ENCODE results near the gene NHSL2. TPM values are rescaled to one million over a fixed set of nuclear protein-coding genes. Genes with fewer than 3 reads are reported as not detected.
"Not testable (repeated sequence)": the region's sequence is repeated elsewhere in the genome, so short reads cannot be mapped to it uniquely, and the experiment has no call there.

Gene NHSL2
- polyA plus RNA-seq, 4 donors, result under 0.01 to 2.9 (median 1.5) TPM; not detected in 1

DNA sequence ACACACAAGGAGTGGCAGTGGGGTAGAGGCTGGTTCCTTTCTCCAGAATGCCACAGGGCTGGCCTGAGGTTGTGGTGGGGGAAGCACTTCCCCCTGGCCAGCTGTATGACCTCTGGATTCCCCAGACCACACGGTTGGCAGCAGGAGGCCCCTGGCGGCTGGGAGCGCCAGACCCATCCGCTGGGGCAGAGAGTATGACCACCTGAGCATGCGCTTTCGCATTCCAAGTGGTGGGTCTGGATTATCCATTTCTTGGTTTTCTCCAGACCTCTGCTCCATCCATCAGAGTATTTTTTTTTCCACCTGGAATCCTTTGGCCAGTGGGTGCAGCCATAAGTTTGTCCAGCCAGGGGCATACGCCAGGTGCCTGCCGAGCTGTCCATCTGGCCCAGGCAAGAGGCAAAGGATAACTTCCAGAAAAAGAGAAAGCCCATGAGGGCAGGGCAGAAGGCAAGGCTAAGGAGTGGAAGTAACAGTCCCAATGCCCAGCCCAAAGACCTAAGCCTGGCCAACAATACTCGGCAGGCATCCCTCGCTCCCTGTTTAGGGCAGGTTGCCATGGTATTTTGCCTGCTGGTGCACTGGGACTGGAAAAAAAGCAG is 39.3 kb downstream of the NHSL2 start:
- no peak overlapping the region for H3K27ac ChIP-seq (ENCODE audit: low read depth in 1 of 3, low read length in 2 of 3)
- H3K9me3 ChIP-seq (ENCODE audit: control insufficient read depth in 2 of 2, insufficient read depth in 1 of 2, low read depth in 1 of 2, low read length in 1 of 2), result no peaks in the 10 kb centered on the region
- H3K27me3 ChIP-seq (ENCODE audit: control insufficient read depth in 3 of 3, insufficient read depth in 3 of 3, low read length in 3 of 3), result no peaks in the 10 kb centered on the region
- no peaks in the 10 kb centered on the region for H3K4me1 ChIP-seq (ENCODE audit: control insufficient read depth in 3 of 3, insufficient read depth in 2 of 3, low read depth in 1 of 3, low read length in 2 of 3)
- no peak overlapping the region for H3K4me3 ChIP-seq (ENCODE audit: low read depth in 1 of 3, low read length in 3 of 3)
- H3K36me3 ChIP-seq (ENCODE audit: control insufficient read depth in 3 of 3, insufficient read depth in 2 of 3, low read depth in 1 of 3, low read length in 3 of 3), result no peaks in the 10 kb centered on the region
- FAIRE-seq (no peak), DNase-seq (no peak)
- 77 to 90% (median 86%) methylated on average over 8 to 10 of the region's 10 CpGs for WGBS, 3 donors

DNA sequence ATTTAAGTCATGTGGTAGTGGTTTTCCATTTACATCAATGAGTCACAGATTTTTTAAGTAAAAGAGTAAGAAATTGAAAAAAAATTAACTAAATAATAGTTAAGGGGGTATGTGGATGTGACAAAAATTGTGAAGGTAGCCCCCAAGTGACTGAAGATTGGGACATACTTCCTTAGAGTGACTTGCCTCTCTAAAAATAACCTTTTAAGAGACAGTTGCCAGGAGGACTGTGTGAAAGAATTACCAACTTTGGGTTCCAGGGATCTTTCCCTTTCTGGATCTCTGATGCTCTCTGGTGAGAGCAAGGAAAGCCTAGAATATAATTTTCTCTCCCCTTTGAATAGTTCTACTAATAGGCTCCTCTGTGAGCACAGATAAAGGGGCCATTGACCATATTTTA is 42.7 kb downstream of the NHSL2 start:
- no peaks in the 10 kb centered on the region for H3K9me3 ChIP-seq (ENCODE audit: control insufficient read depth in 2 of 2, insufficient read depth in 1 of 2, low read depth in 1 of 2, low read length in 1 of 2)
- H3K27me3 ChIP-seq (ENCODE audit: control insufficient read depth in 3 of 3, insufficient read depth in 3 of 3, low read length in 3 of 3), result no peaks in the 10 kb centered on the region
- no peaks in the 10 kb centered on the region for H3K36me3 ChIP-seq (ENCODE audit: control insufficient read depth in 3 of 3, insufficient read depth in 2 of 3, low read depth in 1 of 3, low read length in 3 of 3)
- no peak overlapping the region for H3K27ac ChIP-seq (ENCODE audit: low read depth in 1 of 3, low read length in 2 of 3)
- no peak for DNase-seq
- H3K4me1 ChIP-seq (ENCODE audit: control insufficient read depth in 3 of 3, insufficient read depth in 2 of 3, low read depth in 1 of 3, low read length in 2 of 3), result no peaks in the 10 kb centered on the region
- no peak overlapping the region for H3K4me3 ChIP-seq (ENCODE audit: low read depth in 1 of 3, low read length in 3 of 3)
- no peak for FAIRE-seq

DNA sequence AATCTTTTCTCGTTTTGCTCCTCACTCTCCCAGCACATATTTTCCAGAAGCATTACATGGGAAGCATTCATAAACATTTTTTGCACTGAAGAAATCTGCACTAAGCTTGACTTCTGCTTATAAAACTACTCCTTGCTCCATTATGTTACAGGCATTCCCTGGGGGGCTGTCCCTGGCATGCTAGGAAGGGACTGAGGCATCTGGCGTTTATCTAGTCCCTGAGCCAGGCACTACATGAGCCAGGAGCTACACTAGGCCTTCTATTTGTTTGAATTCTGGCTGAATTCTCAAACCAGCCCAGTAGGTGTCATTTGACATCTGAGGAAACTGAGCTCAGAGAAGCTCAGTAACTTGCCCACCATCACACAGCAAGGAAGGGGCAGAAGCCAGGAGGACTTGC is 43.3 kb downstream of the NHSL2 start:
- H3K4me3 ChIP-seq (ENCODE audit: low read depth in 1 of 3, low read length in 3 of 3), result no peak overlapping the region
- FAIRE-seq (no peak), DNase-seq (no peak)
- WGBS, 3 donors, result 59 to 74% (median 69%) methylated on average over 2 of the region's 2 CpGs
- H3K36me3 ChIP-seq (ENCODE audit: control insufficient read depth in 3 of 3, insufficient read depth in 2 of 3, low read depth in 1 of 3, low read length in 3 of 3), result no peaks in the 10 kb centered on the region
- H3K27ac ChIP-seq (ENCODE audit: low read depth in 1 of 3, low read length in 2 of 3), result no peak overlapping the region
- H3K27me3 ChIP-seq (ENCODE audit: control insufficient read depth in 3 of 3, insufficient read depth in 3 of 3, low read length in 3 of 3), result no peaks in the 10 kb centered on the region
- H3K9me3 ChIP-seq (ENCODE audit: control insufficient read depth in 2 of 2, insufficient read depth in 1 of 2, low read depth in 1 of 2, low read length in 1 of 2), result no peaks in the 10 kb centered on the region
- no peaks in the 10 kb centered on the region for H3K4me1 ChIP-seq (ENCODE audit: control insufficient read depth in 3 of 3, insufficient read depth in 2 of 3, low read depth in 1 of 3, low read length in 2 of 3)

DNA sequence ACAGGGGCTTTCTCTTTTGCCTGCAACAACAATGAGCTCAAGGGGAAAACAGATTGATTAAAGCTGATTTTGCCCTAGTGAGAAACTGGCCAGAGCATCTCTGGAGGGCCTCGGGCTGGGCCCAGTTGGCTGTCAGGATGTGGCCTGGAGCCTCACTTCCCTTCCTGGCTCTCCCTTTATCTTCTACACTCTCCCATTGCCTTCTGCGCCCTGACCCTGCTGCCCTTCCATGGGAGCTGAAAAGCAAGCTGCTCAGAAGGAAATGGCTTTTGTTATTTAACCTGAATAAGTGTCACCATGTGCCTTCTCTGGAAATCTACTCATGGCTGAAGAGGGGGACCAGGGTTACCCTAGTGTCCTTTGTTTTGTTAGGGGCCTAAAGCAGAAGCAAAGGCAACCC is 43.8 kb downstream of the NHSL2 start:
- no peak for FAIRE-seq
- WGBS, 3 donors, result 48 to 76% (median 63%) methylated on average over 2 of the region's 2 CpGs

DNA sequence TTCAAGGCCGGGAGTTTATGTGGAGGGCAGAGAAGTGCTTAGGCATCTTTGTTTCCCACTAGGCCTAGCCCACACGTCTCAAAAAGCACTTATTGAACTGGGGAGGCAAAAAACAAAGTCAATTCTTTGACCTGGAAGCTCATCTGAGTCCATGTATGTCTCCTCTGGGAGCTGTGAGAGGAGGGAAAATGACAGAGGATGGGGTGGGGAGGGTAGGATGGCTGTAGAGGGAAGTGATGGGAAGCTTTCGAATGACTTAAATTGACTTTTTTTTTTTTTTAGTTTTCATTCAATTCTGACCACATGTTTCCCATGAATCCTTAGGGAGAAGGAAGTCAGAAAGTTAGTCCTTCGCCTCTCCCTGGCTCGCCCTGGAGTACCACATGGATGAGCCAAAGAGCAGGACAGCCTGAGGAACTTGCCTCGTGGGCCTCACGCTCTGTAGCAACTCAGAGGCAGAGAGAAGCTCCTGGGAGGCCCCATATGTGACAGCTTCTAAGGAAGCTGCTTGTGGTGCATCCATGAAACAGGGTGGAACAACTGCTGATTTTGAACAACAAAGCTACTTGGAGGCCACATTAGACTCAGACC is 45.0 kb downstream of the NHSL2 start:
- WGBS, 3 donors, result 74 to 83% (median 76%) methylated on average over 7 of the region's 7 CpGs
- H3K4me3 ChIP-seq (ENCODE audit: low read depth in 1 of 3, low read length in 3 of 3), result no peak overlapping the region
- DNase-seq, result no peak
- H3K27ac ChIP-seq (ENCODE audit: low read depth in 1 of 3, low read length in 2 of 3), result no peak overlapping the region
- FAIRE-seq, result no peak
- H3K27me3 ChIP-seq (ENCODE audit: control insufficient read depth in 3 of 3, insufficient read depth in 3 of 3, low read length in 3 of 3), result no peaks in the 10 kb centered on the region
- no peaks in the 10 kb centered on the region for H3K4me1 ChIP-seq (ENCODE audit: control insufficient read depth in 3 of 3, insufficient read depth in 2 of 3, low read depth in 1 of 3, low read length in 2 of 3)
- H3K9me3 ChIP-seq (ENCODE audit: control insufficient read depth in 2 of 2, insufficient read depth in 1 of 2, low read depth in 1 of 2, low read length in 1 of 2), result no peaks in the 10 kb centered on the region
- no peaks in the 10 kb centered on the region for H3K36me3 ChIP-seq (ENCODE audit: control insufficient read depth in 3 of 3, insufficient read depth in 2 of 3, low read depth in 1 of 3, low read length in 3 of 3)

More for the DNA sequence above, 43.8 kb downstream of the NHSL2 start:
- H3K4me1 ChIP-seq (ENCODE audit: control insufficient read depth in 3 of 3, insufficient read depth in 2 of 3, low read depth in 1 of 3, low read length in 2 of 3), result no peaks in the 10 kb centered on the region
- H3K27ac ChIP-seq (ENCODE audit: low read depth in 1 of 3, low read length in 2 of 3), result no peak overlapping the region
- no peak overlapping the region for H3K4me3 ChIP-seq (ENCODE audit: low read depth in 1 of 3, low read length in 3 of 3)
- H3K27me3 ChIP-seq (ENCODE audit: control insufficient read depth in 3 of 3, insufficient read depth in 3 of 3, low read length in 3 of 3), result no peaks in the 10 kb centered on the region
- no peak for DNase-seq
- no peaks in the 10 kb centered on the region for H3K9me3 ChIP-seq (ENCODE audit: control insufficient read depth in 2 of 2, insufficient read depth in 1 of 2, low read depth in 1 of 2, low read length in 1 of 2)
- H3K36me3 ChIP-seq (ENCODE audit: control insufficient read depth in 3 of 3, insufficient read depth in 2 of 3, low read depth in 1 of 3, low read length in 3 of 3), result no peaks in the 10 kb centered on the region

DNA sequence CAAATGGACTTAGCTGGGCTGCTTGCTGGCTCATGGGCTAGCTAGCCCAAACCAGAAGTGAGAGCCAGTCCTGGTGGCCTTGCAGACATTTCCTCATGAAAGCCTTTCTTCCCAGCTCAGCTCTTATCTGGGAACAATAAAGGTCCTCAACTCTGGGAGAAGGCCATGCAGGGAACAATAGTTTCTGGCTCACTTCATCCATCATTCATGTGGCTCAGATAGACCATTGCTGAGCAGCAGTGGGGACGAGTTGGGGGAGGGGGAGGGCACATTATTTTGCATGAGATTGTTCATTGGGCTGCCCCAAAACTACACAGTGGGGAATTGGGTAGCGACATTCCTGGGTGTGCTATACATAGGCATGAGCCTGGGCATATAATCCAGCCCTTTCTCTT is 47.6 kb downstream of the NHSL2 start:
- H3K27ac ChIP-seq (ENCODE audit: low read depth in 1 of 3, low read length in 2 of 3), result no peak overlapping the region
- no peaks in the 10 kb centered on the region for H3K36me3 ChIP-seq (ENCODE audit: control insufficient read depth in 3 of 3, insufficient read depth in 2 of 3, low read depth in 1 of 3, low read length in 3 of 3)
- no peak for DNase-seq
- no peaks in the 10 kb centered on the region for H3K27me3 ChIP-seq (ENCODE audit: control insufficient read depth in 3 of 3, insufficient read depth in 3 of 3, low read length in 3 of 3)
- H3K9me3 ChIP-seq (ENCODE audit: control insufficient read depth in 2 of 2, insufficient read depth in 1 of 2, low read depth in 1 of 2, low read length in 1 of 2), result no peaks in the 10 kb centered on the region
- WGBS, 3 donors, result 47 to 65% (median 59%) methylated on average over 2 of the region's 2 CpGs
- FAIRE-seq, result no peak
- H3K4me1 ChIP-seq (ENCODE audit: control insufficient read depth in 3 of 3, insufficient read depth in 2 of 3, low read depth in 1 of 3, low read length in 2 of 3), result no peaks in the 10 kb centered on the region
- no peak overlapping the region for H3K4me3 ChIP-seq (ENCODE audit: low read depth in 1 of 3, low read length in 3 of 3)

DNA sequence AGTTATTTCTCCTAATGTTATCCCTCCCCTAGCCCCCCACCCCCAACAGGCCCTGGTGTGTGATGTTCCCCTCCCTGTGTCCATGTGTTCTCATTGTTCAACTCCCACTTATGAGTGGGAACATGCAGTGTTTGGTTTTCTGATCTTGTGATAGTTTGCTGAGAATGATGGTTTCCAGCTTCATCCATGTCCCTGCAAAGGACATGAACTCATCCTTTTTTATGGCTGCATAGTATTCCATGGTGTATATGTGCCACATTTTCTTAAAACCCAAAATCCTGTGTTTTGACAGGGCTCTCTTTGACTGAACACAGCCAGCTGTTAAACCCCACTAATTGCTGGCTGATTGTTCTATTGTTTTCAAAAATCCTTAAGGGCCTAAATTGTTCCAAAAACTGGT is 53.5 kb downstream of the NHSL2 start:
- DNase-seq; H3K4me3 ChIP-seq (ENCODE audit: low read depth in 1 of 3, low read length in 3 of 3); H3K27me3 ChIP-seq (ENCODE audit: control insufficient read depth in 3 of 3, insufficient read depth in 3 of 3, low read length in 3 of 3); H3K36me3 ChIP-seq (ENCODE audit: control insufficient read depth in 3 of 3, insufficient read depth in 2 of 3, low read depth in 1 of 3, low read length in 3 of 3); H3K9me3 ChIP-seq (ENCODE audit: control insufficient read depth in 2 of 2, insufficient read depth in 1 of 2, low read depth in 1 of 2, low read length in 1 of 2); FAIRE-seq; H3K4me1 ChIP-seq (ENCODE audit: control insufficient read depth in 3 of 3, insufficient read depth in 2 of 3, low read depth in 1 of 3, low read length in 2 of 3); H3K27ac ChIP-seq (ENCODE audit: low read depth in 1 of 3, low read length in 2 of 3): not testable (repeated sequence)

DNA sequence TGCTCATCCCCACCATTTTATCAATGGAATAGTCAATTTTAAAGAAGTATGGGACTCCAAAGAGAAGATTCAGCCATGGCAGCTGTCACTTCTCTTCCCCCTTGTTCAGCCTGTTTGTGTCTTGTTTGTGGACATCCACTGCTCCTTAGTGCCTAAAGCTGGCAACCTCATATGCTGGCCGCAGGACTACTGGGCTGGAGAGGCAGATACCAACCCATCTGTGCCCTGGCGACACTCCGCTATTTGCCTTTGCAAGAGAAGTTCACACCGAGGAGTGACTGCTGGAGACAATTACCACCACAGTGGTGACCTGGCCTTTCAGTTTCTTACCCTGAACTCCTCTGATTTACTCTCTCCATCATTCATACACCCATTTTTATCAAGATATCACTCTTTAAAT is 64.3 kb downstream of the NHSL2 start:
- no peak for FAIRE-seq
- Histone ChIP-seq H3K36me3 (ENCODE audit: control insufficient read depth in 3 of 3, insufficient read depth in 2 of 3, low read depth in 1 of 3, low read length in 3 of 3) (no peaks in the 10 kb centered on the region), H3K27ac (ENCODE audit: low read depth in 1 of 3, low read length in 2 of 3) (no peak overlapping the region), H3K4me3 (ENCODE audit: low read depth in 1 of 3, low read length in 3 of 3) (no peak overlapping the region), H3K9me3 (ENCODE audit: control insufficient read depth in 2 of 2, insufficient read depth in 1 of 2, low read depth in 1 of 2, low read length in 1 of 2) (no peaks in the 10 kb centered on the region), H3K27me3 (ENCODE audit: control insufficient read depth in 3 of 3, insufficient read depth in 3 of 3, low read length in 3 of 3) (peaks cover 0 to 1% (median 0%) of the 10 kb centered on the region in 3 donors), H3K4me1 (ENCODE audit: control insufficient read depth in 3 of 3, insufficient read depth in 2 of 3, low read depth in 1 of 3, low read length in 2 of 3) (no peaks in the 10 kb centered on the region)
- no peak for DNase-seq
- 69 to 91% (median 82%) methylated on average over 4 of the region's 4 CpGs for WGBS, 3 donors

DNA sequence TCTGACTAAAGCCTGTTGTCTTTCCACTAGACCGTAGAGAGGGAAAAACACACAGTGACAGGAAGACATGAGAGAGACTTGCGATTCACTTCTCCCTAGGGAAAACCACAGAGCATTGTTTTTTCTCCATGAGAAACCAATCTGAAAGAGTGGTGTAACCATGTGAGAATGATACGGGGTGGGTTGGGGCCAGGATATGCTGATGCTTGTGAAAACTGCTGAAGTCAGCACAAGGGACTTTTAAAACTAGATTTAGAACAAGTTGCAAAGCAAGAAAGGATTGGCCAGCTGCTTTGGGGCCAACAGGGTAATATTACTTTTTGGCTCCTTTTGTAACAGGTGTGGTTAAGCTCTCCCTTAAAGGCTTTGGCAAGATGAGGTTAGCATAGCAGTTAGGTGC is 66.1 kb downstream of the NHSL2 start:
- no peaks in the 10 kb centered on the region for H3K4me1 ChIP-seq (ENCODE audit: control insufficient read depth in 3 of 3, insufficient read depth in 2 of 3, low read depth in 1 of 3, low read length in 2 of 3)
- H3K27me3 ChIP-seq (ENCODE audit: control insufficient read depth in 3 of 3, insufficient read depth in 3 of 3, low read length in 3 of 3), result peaks cover 0 to 1% (median 0%) of the 10 kb centered on the region in 3 donors
- H3K27ac ChIP-seq (ENCODE audit: low read depth in 1 of 3, low read length in 2 of 3), result no peak overlapping the region
- no peaks in the 10 kb centered on the region for H3K9me3 ChIP-seq (ENCODE audit: control insufficient read depth in 2 of 2, insufficient read depth in 1 of 2, low read depth in 1 of 2, low read length in 1 of 2)
- no peak for DNase-seq
- H3K36me3 ChIP-seq (ENCODE audit: control insufficient read depth in 3 of 3, insufficient read depth in 2 of 3, low read depth in 1 of 3, low read length in 3 of 3), result no peaks in the 10 kb centered on the region
- 52 to 60% (median 60%) methylated on average over 3 of the region's 3 CpGs for WGBS, 3 donors
- no peak for FAIRE-seq
- no peak overlapping the region for H3K4me3 ChIP-seq (ENCODE audit: low read depth in 1 of 3, low read length in 3 of 3)

All from small intestine (tissue), 7 donors.